Panc1 (cell line): Measurements from ENCODE around the gene DIP2C. TPM values are rescaled to one million over a fixed set of nuclear protein-coding genes. Genes with fewer than 3 reads are reported as not detected.

ENCODE experiments used
- ATAC-seq: fragments of 200-7000 bp; cut with Tn5 transposase; 2 replicates; pipeline ENCODE4 v1.9.1; 2020; ENCODE audit warnings: mild to moderate bottlenecking, moderate library complexity
- BruUV-seq: library from RNA; stranded (reverse); fragments of 400-500 nt; replicated peaks from 2 replicates; lab custom pipeline; 2021; lab: Mats Ljungman, UMichigan
- CTCF ChIA-PET: fragments of 300-600 bp; sonication (Branson Sonifier 250); formaldehyde crosslinking; loops from one replicate; lab custom pipeline; 2022; ENCODE audit warnings: antibody characterized with exemption; lab: Charles Lee
- POLR2A ChIA-PET: fragments of 300-600 bp; sonication (Branson Sonifier 250); formaldehyde crosslinking; loops from one replicate; lab custom pipeline; 2022; ENCODE audit warnings: antibody characterized with exemption; lab: Charles Lee
- DNase-seq: peaks from one replicate; pipeline ENCODE4 v3.0.0-alpha.2; 2010; ENCODE audit warnings: low read depth, low spot score
- H3K27ac ChIP-seq: 2 replicates; pipeline ENCODE4 v1.5.1; 2011; ENCODE audit warnings: mild to moderate bottlenecking, low read length, inconsistent platforms
- H3K27me3 ChIP-seq: fragments of 200-500 bp; sonication (Bioruptor generic); 2 replicates; pipeline ENCODE4 v1.6.0; 2014; ENCODE audit warnings: low read length, inconsistent platforms; ENCODE audit not compliant: control insufficient read depth, insufficient read depth
- H3K36me3 ChIP-seq: fragments of 200-500 bp; sonication (Bioruptor generic); 2 replicates; pipeline ENCODE4 v1.5.1; 2014; ENCODE audit warnings: inconsistent platforms, mild to moderate bottlenecking, low read length, moderate library complexity; ENCODE audit not compliant: control insufficient read depth, insufficient read depth
- H3K4me1 ChIP-seq: 2 replicates; pipeline ENCODE4 v1.5.1; 2011; ENCODE audit warnings: inconsistent platforms, mild to moderate bottlenecking, low read length, moderate library complexity; ENCODE audit not compliant: control insufficient read depth, insufficient read depth
- H3K4me3 ChIP-seq, 2 experiments: 2 replicates each; pipeline ENCODE4 v1.5.1; 2011 to 2012; ENCODE audit warnings: low read depth in 2 of 2, low read length in 2 of 2, mild to moderate bottlenecking in 2 of 2, inconsistent platforms in 1 of 2, moderate library complexity in 1 of 2
- H3K9me3 ChIP-seq: fragments of 200-500 bp; sonication (Bioruptor generic); 2 replicates; pipeline ENCODE4 v1.5.1; 2014; ENCODE audit warnings: low read depth, mild to moderate bottlenecking, inconsistent platforms, low read length, moderate library complexity; ENCODE audit not compliant: control insufficient read depth, insufficient read depth
- CTCF ChIP-seq: fragments of 450-650 bp; IDR thresholded peaks from 2 replicates; pipeline ENCODE4 v1.5.1; 2017; ENCODE audit warnings: mild to moderate bottlenecking
- POLR2AphosphoS5 ChIP-seq: IDR thresholded peaks from 2 replicates; pipeline ENCODE4 v1.6.1; 2012; ENCODE audit warnings: mild to moderate bottlenecking, low read depth, low read length, moderate library complexity
- REST ChIP-seq, 2 experiments: IDR thresholded peaks; 2 replicates each; pipeline ENCODE4 v1.6.1; 2011 to 2012; ENCODE audit warnings: low read depth in 2 of 2, control low read depth in 1 of 2, low read length in 1 of 2, mild to moderate bottlenecking in 1 of 2, moderate library complexity in 1 of 2; ENCODE audit not compliant: insufficient read depth in 1 of 2
- SIN3A ChIP-seq: IDR thresholded peaks from 2 replicates; pipeline ENCODE4 v1.6.1; 2012; ENCODE audit warnings: low read depth, mild to moderate bottlenecking, low read length, moderate library complexity, borderline replicate concordance; ENCODE audit not compliant: insufficient read depth
- TCF7L2 ChIP-seq: IDR thresholded peaks from 2 replicates; pipeline ENCODE4 v1.6.1; 2011; ENCODE audit warnings: mild to moderate bottlenecking, low read depth, low read length, inconsistent platforms
- in situ Hi-C: cut with HindIII; loops from 2 replicates; pipeline ENCODE4 v1.10.0; 2016; ENCODE audit warnings: low sequenced_read_pairs, low pct_unique_long_range_greater_than_20kb
- intact Hi-C: fragments of 100-400 bp; cut with micrococcal nuclease; formaldehyde crosslinking; loops from one replicate; pipeline ENCODE4 v1.10.0; 2022; ENCODE audit not compliant: unreplicated experiment
- total RNA-seq: library from RNA; stranded (reverse); gene quantifications from one replicate; pipeline ENCODE4 v1.2.1, GENCODE V29; 2021; ENCODE audit not compliant: unreplicated experiment

The DIP2C gene
- total RNA-seq, 1 experiment from 2014 or later: 13.2 TPM

- Histone ChIP-seq H3K4me3 (no peak overlapping the region), H3K27ac (no peak overlapping the region), H3K4me1 (peaks cover 7% of the 10 kb centered on the region), H3K9me3 (no peaks in the 10 kb centered on the region), H3K27me3 (no peaks in the 10 kb centered on the region), H3K36me3 (no peaks in the 10 kb centered on the region)
- TF ChIP-seq CTCF: no peak
- no peak for TF ChIP-seq REST (IDR thresholded peaks at IDR 0.05; ENCODE audit: insufficient read depth in 1 of 2, low read depth in 2 of 2, low read length in 1 of 2)
- TF ChIP-seq POLR2AphosphoS5: no peak
- TF ChIP-seq SIN3A: no peak
- no peak for TF ChIP-seq TCF7L2
- intact Hi-C loops: no loop called here
- ChIA-PET POLR2A (no interaction called here), CTCF (no interaction called here)
- in situ Hi-C loops: no loop called here
- DNase-seq (no peak), ATAC-seq (no peak)
- BruUV-seq: no TSS peak
Measured at GRCh38 chr10:650886-651615, 38.4 kb downstream of the DIP2C start.

- peaks cover 7% of the 10 kb centered on the region for H3K4me1 ChIP-seq
- H3K27me3 ChIP-seq: no peaks in the 10 kb centered on the region
- CTCF ChIA-PET: no interaction called here
- DNase-seq (no peak), ATAC-seq (peak; percentile 49; the same call in 1 of the 2 replicates)
- intact Hi-C loops (no loop called here), in situ Hi-C loops (no loop called here)
- H3K9me3 ChIP-seq: no peaks in the 10 kb centered on the region
- TF ChIP-seq POLR2AphosphoS5 (no peak), TCF7L2 (no peak), REST (IDR thresholded peaks at IDR 0.05; ENCODE audit: insufficient read depth in 1 of 2, low read depth in 2 of 2, low read length in 1 of 2) (no peak), CTCF (no peak), SIN3A (no peak)
- H3K4me3 ChIP-seq: no peak overlapping the region
- no peaks in the 10 kb centered on the region for H3K36me3 ChIP-seq
- 0 out of 2 replicates have a peak overlapping the region, but pooled peaks have one; percentile 12 for H3K27ac ChIP-seq
- BruUV-seq: no TSS peak
- POLR2A ChIA-PET: no interaction called here
Measured at GRCh38 chr10:650441-650851, 39.0 kb downstream of the DIP2C start.
